ENCODE results near the gene PCNX2.

DNA sequence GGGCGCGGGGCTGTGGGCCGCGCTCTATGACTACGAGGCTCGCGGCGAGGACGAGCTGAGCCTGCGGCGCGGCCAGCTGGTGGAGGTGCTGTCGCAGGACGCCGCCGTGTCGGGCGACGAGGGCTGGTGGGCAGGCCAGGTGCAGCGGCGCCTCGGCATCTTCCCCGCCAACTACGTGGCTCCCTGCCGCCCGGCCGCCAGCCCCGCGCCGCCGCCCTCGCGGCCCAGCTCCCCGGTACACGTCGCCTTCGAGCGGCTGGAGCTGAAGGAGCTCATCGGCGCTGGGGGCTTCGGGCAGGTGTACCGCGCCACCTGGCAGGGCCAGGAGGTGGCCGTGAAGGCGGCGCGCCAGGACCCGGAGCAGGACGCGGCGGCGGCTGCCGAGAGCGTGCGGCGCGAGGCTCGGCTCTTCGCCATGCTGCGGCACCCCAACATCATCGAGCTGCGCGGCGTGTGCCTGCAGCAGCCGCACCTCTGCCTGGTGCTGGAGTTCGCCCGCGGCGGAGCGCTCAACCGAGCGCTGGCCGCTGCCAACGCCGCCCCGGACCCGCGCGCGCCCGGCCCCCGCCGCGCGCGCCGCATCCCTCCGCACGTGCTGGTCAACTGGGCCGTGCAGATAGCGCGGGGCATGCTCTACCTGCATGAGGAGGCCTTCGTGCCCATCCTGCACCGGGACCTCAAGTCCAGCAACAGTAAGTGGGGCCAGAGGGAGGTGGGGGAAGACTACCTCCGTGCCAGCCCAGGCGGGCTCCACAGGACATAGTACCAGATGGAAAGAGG lies 32.8 kb upstream of the PCNX2 start:
- TF ChIP-seq EZH2 (IDR thresholded peaks at IDR 0.05; ENCODE audit: borderline replicate concordance) (no peak), EZH2phosphoT487 (IDR thresholded peaks at IDR 0.05; ENCODE audit: low read depth, severe bottlenecking, unreplicated experiment) (no peak)
- TF ChIP-seq, protein P1, sequence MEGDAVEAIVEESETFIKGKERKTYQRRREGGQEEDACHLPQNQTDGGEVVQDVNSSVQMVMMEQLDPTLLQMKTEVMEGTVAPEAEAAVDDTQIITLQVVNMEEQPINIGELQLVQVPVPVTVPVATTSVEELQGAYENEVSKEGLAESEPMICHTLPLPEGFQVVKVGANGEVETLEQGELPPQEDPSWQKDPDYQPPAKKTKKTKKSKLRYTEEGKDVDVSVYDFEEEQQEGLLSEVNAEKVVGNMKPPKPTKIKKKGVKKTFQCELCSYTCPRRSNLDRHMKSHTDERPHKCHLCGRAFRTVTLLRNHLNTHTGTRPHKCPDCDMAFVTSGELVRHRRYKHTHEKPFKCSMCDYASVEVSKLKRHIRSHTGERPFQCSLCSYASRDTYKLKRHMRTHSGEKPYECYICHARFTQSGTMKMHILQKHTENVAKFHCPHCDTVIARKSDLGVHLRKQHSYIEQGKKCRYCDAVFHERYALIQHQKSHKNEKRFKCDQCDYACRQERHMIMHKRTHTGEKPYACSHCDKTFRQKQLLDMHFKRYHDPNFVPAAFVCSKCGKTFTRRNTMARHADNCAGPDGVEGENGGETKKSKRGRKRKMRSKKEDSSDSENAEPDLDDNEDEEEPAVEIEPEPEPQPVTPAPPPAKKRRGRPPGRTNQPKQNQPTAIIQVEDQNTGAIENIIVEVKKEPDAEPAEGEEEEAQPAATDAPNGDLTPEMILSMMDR (IDR thresholded peaks at IDR 0.05; ENCODE audit: poor library complexity): no peak

Data from hepatocyte (in vitro differentiated cells).